Common myeloid progenitor, CD34-positive (primary cell): ENCODE results near the gene CORT.

Source experiments
- CTCF ChIA-PET: fragments of 350-600 bp; sonication (Branson Sonifier 250); formaldehyde crosslinking; loops from one replicate; lab custom pipeline; 2021; ENCODE audit warnings: antibody characterized with exemption; lab: Charles Lee
- POLR2A ChIA-PET: fragments of 350-600 bp; sonication (Branson Sonifier 250); formaldehyde crosslinking; loops from one replicate; lab custom pipeline; 2021; ENCODE audit warnings: antibody characterized with exemption; lab: Charles Lee
- DNase-seq, 3 donors: peaks; one replicate each; pipeline versions ENCODE4 v3.0.0 to v3.0.0-alpha.2; 2013
- H3K27ac ChIP-seq, 2 experiments: 1 replicate in 1 of 2; 2 replicates in 1 of 2; pipeline ENCODE4 v1.7.0; 2013; ENCODE audit warnings: inconsistent platforms in 2 of 2, low read length in 2 of 2, mild to moderate bottlenecking in 2 of 2, low read depth in 1 of 2, moderate library complexity in 1 of 2; ENCODE audit not compliant: severe bottlenecking in 2 of 2, insufficient read depth in 1 of 2, poor library complexity in 1 of 2
- H3K27me3 ChIP-seq, 5 experiments: replicated peaks in 2 of 5; 1 replicate in 3 of 5; 2 replicates in 2 of 5; pipeline versions ENCODE4 v1.6.1 to v1.7.0; 2013; ENCODE audit warnings: low read length in 4 of 5, mild to moderate bottlenecking in 2 of 5, moderate library complexity in 2 of 5, inconsistent platforms in 1 of 5; ENCODE audit not compliant: insufficient read depth in 5 of 5, control insufficient read depth in 4 of 5
- H3K36me3 ChIP-seq, 4 experiments: 1 replicate in 2 of 4; 2 replicates in 2 of 4; pipeline versions ENCODE4 v1.6.1 to v1.7.0; 2013; ENCODE audit warnings: low read length in 3 of 4, control low read depth in 1 of 4, mild to moderate bottlenecking in 1 of 4; ENCODE audit not compliant: control insufficient read depth in 4 of 4, insufficient read depth in 4 of 4
- H3K4me1 ChIP-seq, 4 experiments: 1 replicate in 3 of 4; 2 replicates in 1 of 4; pipeline versions ENCODE4 v1.6.1 to v1.7.1; 2013; ENCODE audit warnings: low read length in 3 of 4, mild to moderate bottlenecking in 3 of 4, control low read depth in 1 of 4, inconsistent platforms in 1 of 4, moderate library complexity in 1 of 4; ENCODE audit not compliant: control insufficient read depth in 4 of 4, insufficient read depth in 4 of 4; ENCODE audit errors: control extremely low read depth in 1 of 4
- H3K4me3 ChIP-seq, 7 experiments: 1 replicate in 4 of 7; 2 replicates in 3 of 7; pipeline versions ENCODE4 v1.5.1 to v1.7.0; 2013; ENCODE audit warnings: mild to moderate bottlenecking in 7 of 7, low read length in 6 of 7, moderate library complexity in 6 of 7, inconsistent platforms in 2 of 7, low read depth in 2 of 7, control low read depth in 1 of 7; ENCODE audit not compliant: insufficient read depth in 4 of 7, control insufficient read depth in 1 of 7; ENCODE audit errors: extremely low read depth in 1 of 7
- H3K9me3 ChIP-seq, 5 experiments: 1 replicate in 4 of 5; 2 replicates in 1 of 5; pipeline versions ENCODE4 v1.6.1 to v1.7.1; 2013; ENCODE audit warnings: low read length in 4 of 5, mild to moderate bottlenecking in 2 of 5, inconsistent platforms in 1 of 5, low read depth in 1 of 5, moderate library complexity in 1 of 5; ENCODE audit not compliant: control insufficient read depth in 4 of 5, insufficient read depth in 2 of 5; ENCODE audit errors: control extremely low read depth in 1 of 5
- WGBS: methylation state at CpG from one replicate; pipeline ENCODE4 v1.1.5; 2013; ENCODE audit not compliant: insufficient coverage; 5-methylcytosine and 5-hydroxymethylcytosine counted together

The CORT gene

DNA sequence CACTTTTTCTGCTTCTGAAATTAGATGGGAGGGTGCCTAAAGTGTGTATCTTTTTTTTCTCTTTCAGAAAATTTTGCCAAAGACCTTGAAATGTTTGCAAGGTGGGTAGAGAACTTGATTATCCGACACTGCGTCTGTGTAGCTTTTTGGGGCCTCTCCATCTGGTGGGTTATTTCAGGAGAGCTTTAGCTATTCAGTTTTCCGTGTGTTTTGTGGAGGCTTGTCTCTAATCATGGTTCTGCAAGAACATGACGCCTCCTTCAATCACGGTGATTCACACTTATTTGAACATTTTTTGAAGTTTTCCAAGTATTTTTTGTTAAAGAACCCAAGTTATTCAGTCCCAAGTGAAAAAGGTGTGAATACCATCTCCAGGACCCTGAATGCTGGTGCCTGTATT lies 15.2 kb upstream of the CORT start:
- Histone ChIP-seq H3K36me3 (peaks cover 0 to 4% (median under 1%) of the 10 kb centered on the region in 4 experiments), H3K27me3 (no peaks in the 10 kb centered on the region), H3K4me3 (no peak overlapping the region), H3K27ac (no peak overlapping the region), H3K4me1 (peaks cover 3 to 18% (median 13%) of the 10 kb centered on the region in 4 experiments), H3K9me3 (no peaks in the 10 kb centered on the region)
- 100% methylated on average over 1 of the region's 5 CpGs for WGBS
- DNase-seq, result no peak
- POLR2A ChIA-PET, result interaction anchor here (0.7 kb wide), 1 partner anchor 33 kb away, joined by 3 read pairs; no protein-coding TSS in a partner anchor
- CTCF ChIA-PET, result interaction anchor here (1.9 to 10.2 kb wide), 3 partner anchors 10 to 59 kb away, joined by 4 to 118 read pairs (median 5); no protein-coding TSS in a partner anchor

DNA sequence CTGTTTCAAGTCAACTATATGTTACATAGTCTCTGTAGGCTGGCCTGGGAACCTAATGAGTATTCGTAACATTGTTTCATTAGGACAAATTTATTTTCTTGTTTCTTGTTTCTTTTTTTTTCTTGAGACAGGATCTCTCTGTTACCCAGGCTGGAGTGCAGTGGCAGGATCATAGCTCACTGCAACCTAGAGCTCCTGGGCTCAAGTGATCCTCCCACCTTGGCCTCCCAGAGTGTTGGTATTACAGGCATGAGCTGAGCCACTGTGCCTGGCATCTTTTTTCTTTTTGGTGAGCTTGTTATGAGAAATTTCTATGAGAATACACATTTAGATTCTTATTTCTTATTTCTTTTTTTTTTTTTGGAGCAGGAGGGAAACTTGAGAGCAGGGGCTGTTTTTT lies 12.8 kb upstream of the CORT start:
- CTCF ChIA-PET, result interaction anchor here (0.7 to 10.2 kb wide), 3 partner anchors 56 to 107 kb away, joined by 3 to 118 read pairs (median 5); no protein-coding TSS in a partner anchor
- Histone ChIP-seq H3K4me1 (no peaks in the 10 kb centered on the region), H3K27me3 (no peaks in the 10 kb centered on the region), H3K36me3 (peaks cover 0 to 13% (median 9%) of the 10 kb centered on the region in 4 experiments), H3K4me3 (no peak overlapping the region), H3K27ac (no peak overlapping the region), H3K9me3 (no peaks in the 10 kb centered on the region)
- 100% methylated on average over 1 of the region's 1 CpG for WGBS
- DNase-seq, result no peak
- POLR2A ChIA-PET, result no interaction called here

DNA sequence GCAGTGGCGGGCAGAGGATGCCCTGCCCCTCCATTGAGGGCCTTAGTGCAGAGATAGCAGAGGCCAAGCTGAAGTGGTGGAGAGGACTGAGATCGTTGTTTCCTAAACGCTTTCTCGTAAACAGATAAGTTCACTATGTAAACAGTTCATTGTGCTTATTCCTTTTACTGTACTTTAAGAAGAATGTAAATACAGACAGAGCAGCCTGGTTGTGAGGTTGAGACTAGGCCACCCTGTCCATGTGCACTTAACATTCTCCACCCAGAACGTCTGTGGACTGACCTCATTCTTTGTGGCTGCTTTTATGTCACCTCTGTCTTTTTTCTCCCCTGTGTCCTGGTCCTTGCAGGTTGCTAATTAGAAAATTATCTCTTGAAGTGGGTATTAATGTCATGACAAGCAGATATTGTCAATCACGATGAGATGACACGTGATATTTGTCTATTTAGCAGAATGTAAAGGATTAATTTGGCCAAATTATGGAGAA lies 11.1 kb upstream of the CORT start:
- no peaks in the 10 kb centered on the region for H3K4me1 ChIP-seq
- no peak overlapping the region for H3K27ac ChIP-seq
- ChIA-PET CTCF (interaction anchor here (1.0 to 1.6 kb wide), 2 partner anchors 8 to 56 kb away, joined by 4 to 7 read pairs; partner anchors contain the start of gene CENPS), POLR2A (no interaction called here)
- peaks cover 0 to 11% (median 9%) of the 10 kb centered on the region in 4 experiments for H3K36me3 ChIP-seq
- H3K27me3 ChIP-seq, result no peaks in the 10 kb centered on the region
- no peaks in the 10 kb centered on the region for H3K9me3 ChIP-seq
- DNase-seq, result no peak
- no peak overlapping the region for H3K4me3 ChIP-seq
- WGBS, result 92% methylated on average over 4 of the region's 7 CpGs

DNA sequence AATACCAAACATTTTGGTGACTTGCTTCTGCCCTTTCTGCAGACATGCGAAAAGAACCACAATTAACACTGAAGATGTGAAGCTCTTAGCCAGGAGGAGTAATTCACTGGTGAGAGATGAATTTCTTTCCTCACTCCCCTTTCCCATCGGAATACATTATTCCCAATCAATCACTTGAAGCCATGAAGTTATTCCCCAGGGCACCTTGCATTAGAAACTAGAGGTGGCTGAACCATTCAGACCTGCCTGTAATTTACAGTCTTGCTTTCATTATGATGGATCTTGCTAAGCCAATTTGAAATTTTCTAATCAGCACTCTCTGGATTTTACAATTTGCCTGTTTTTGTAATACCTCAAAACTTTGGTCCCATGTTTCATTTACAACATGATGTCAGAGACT lies 9.5 kb upstream of the CORT start:
- Histone ChIP-seq H3K9me3 (no peaks in the 10 kb centered on the region), H3K27me3 (no peaks in the 10 kb centered on the region), H3K4me3 (no peak overlapping the region), H3K36me3 (peaks cover 0 to 15% (median 10%) of the 10 kb centered on the region in 4 experiments), H3K27ac (no peak overlapping the region), H3K4me1 (no peaks in the 10 kb centered on the region)
- DNase-seq, result no peak
- WGBS, result 87% methylated on average over 2 of the region's 2 CpGs
- CTCF ChIA-PET, result interaction anchor here (1.6 kb wide), 1 partner anchor 10 kb away, joined by 4 read pairs; the partner anchor contains the start of gene CENPS
- POLR2A ChIA-PET, result no interaction called here

DNA sequence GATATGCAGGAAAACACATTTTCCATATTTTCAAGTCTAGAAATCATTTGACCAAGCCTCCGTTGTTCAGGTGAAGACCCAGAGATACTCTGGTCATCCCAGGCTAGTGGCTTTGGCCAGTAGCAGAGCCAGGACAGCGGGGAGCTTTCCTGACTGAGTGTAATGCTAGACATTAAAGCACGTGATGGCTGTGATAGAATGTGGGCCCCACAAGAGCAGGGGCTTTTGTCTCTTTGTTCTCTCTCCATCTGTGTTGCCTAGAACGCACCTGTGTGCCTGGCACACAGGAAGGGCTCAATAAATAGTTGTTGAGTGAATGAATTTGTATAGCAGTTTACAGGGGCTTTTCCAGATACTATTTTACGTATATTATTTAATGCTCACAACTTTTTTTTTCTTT lies 9.0 kb upstream of the CORT start:
- H3K4me3 ChIP-seq, result no peak overlapping the region
- H3K9me3 ChIP-seq, result no peaks in the 10 kb centered on the region
- no peak overlapping the region for H3K27ac ChIP-seq
- DNase-seq, result no peak
- H3K36me3 ChIP-seq, result peaks cover under 1 to 15% (median 10%) of the 10 kb centered on the region in 4 experiments
- H3K27me3 ChIP-seq, result no peaks in the 10 kb centered on the region
- WGBS, result 97% methylated on average over 3 of the region's 5 CpGs
- ChIA-PET POLR2A (no interaction called here), CTCF (no interaction called here)
- no peaks in the 10 kb centered on the region for H3K4me1 ChIP-seq

DNA sequence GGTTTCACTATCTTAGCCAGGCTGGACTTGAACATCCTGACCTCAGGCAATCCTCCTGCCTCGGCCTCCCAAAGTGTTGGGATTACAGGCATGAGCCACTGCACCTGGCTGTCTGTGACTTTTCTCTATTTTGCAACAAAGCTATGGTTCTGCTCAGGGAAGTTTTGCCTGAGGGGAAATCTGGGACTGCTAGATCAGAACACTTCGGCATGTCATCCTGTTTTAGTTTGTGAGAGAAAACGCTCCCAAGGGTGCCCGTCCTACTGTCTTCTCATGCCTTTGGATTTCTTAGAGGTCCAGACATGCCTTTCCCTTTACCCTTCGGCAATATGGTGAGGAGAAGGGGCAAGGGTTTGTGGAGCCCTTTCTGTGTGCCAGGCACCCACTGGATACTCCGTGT lies 5.6 kb upstream of the CORT start:
- DNase-seq, result no peak
- Histone ChIP-seq H3K27ac (no peak overlapping the region), H3K4me1 (no peaks in the 10 kb centered on the region), H3K36me3 (peaks cover 2 to 17% (median 12%) of the 10 kb centered on the region in 4 experiments), H3K27me3 (no peaks in the 10 kb centered on the region), H3K9me3 (no peaks in the 10 kb centered on the region), H3K4me3 (no peak overlapping the region)
- POLR2A ChIA-PET, result no interaction called here
- CTCF ChIA-PET, result interaction anchor here (0.6 to 2.0 kb wide), 2 partner anchors 10 to 45 kb away, joined by 4 to 5 read pairs; partner anchors contain the start of gene PGD
- WGBS, result 100% methylated on average over 6 of the region's 6 CpGs

GRCh38 chr1:10444795-10445397 lies 4.9 kb upstream of the CORT start:
- CTCF ChIA-PET, result interaction anchor here (2.0 kb wide), 1 partner anchor 11 kb away, joined by 5 read pairs; no protein-coding TSS in a partner anchor
- no peaks in the 10 kb centered on the region for H3K9me3 ChIP-seq
- H3K4me3 ChIP-seq, result no peak overlapping the region
- H3K4me1 ChIP-seq, result no peaks in the 10 kb centered on the region
- peaks cover 2 to 17% (median 12%) of the 10 kb centered on the region in 4 experiments for H3K36me3 ChIP-seq
- WGBS, result 100% methylated on average over 4 of the region's 7 CpGs
- no peaks in the 10 kb centered on the region for H3K27me3 ChIP-seq
- DNase-seq, result no peak
- no peak overlapping the region for H3K27ac ChIP-seq
- POLR2A ChIA-PET, result no interaction called here
